Spleen (tissue), 7 donors: ENCODE results near the gene HOXC6.

Experiments used
- CTCF ChIP-seq, 11 experiments: fragments of 200-600 bp in 7 of 11; fragments of 450-650 bp in 4 of 11; sonication (generic) in 4 of 11; IDR thresholded peaks in 8 of 11; conservative IDR thresholded peaks in 3 of 11; 1 replicate in 7 of 11; 2 replicates in 4 of 11; pipeline versions ENCODE4 v1.4.0 to v1.8.0; 2016 to 2021; ENCODE audit warnings: antibody characterized with exemption in 11 of 11, inconsistent platforms in 4 of 11, mild to moderate bottlenecking in 1 of 11
- POLR2A ChIP-seq, 3 donors: fragments of 450-650 bp; IDR thresholded peaks; one replicate each; pipeline ENCODE4 v1.5.1; 2017; ENCODE audit warnings: antibody characterized with exemption in 3 of 3, mild to moderate bottlenecking in 1 of 3
- POLR2AphosphoS5 ChIP-seq, 3 donors: sonication (generic); formaldehyde crosslinking; IDR thresholded peaks; one replicate each; pipeline ENCODE4 v1.5.1; 2017; ENCODE audit warnings: antibody characterized with exemption in 3 of 3
- donor health status: DM: no; HTN: no; CAD: no; lungs with moderate emphysema.
- donor health status: DM: no; HTN: no; CAD: no.
- donor health status: DM: no; HTN: no; CAD: no.

- TF ChIP-seq CTCF (IDR thresholded peaks at IDR 0.05 in 8 of 11, conservative IDR thresholded peaks at IDR 0.05 in 3 of 11) (no peak), POLR2A (IDR thresholded peaks at IDR 0.05) (no peak), POLR2AphosphoS5 (IDR thresholded peaks at IDR 0.05) (no peak)
Observed at GRCh38 chr12:53996240-53997203, 31.7 kb upstream of the HOXC6 start.
